NCI-H1436 (cell line): ENCODE data around the gene DTWD2.
"Not testable (repeated sequence)": the region's sequence is repeated elsewhere in the genome, so short reads cannot be mapped to it uniquely, and the experiment has no call there.

Experiments
- DNase-seq: peaks from one replicate; lab custom pipeline; 2025; lab: John Stamatoyannopoulos, UW

Gene DTWD2, protein sequence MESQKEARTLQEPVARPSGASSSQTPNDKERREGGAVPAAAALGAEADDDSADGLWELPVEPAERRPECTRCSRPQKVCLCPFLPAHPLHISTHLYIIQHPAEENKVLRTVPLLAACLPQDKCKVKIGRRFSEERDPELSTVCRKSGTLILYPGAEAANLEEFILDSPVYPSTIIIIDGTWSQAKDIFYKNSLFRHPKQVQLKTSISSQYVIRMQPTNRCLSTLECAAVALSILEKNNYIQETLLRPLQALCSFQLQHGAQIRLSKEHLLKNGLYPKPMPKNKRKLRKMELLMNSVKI

DNA sequence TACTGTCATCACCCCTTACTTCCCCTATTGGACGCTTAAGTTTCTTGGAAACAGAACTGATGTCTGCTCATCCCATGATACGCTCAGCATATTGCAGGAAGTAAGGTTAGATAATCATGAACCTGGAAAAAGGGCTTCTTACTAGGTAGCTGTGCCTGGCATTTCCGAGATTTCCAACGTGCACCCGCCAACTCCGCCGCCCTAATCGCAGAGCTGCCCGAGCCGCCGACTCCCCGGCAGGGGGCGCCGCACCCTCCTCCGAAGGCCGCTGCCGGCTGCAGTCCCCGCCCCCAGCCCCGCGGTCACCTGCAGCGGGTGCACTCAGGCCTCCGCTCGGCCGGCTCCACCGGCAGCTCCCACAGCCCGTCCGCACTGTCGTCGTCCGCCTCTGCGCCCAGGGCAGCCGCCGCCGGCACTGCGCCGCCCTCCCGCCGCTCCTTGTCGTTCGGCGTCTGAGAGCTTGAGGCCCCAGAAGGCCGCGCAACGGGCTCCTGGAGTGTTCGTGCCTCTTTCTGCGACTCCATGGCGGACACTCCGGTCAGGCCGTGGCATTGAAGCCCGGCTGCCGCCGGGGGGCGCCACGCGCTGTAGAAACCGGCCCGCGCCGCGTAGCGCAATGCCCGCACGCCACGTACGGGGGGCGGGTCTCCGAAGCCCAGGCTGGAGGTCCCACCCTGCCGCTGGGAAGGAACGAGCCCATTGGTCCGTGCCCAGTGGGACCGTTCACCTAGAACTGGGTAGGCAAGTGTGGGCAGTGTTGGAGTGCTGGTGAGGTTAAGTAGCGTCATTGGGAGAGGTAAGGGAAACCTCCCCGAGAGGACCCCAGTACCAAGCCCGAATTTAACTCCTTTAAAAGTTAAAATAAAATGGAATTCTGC lies at the start of gene DTWD2:
DTWD2 (minus strand) TSS at position 560 of the 878 bp plus-strand sequence; CDS start at position 524, 36 bp downstream.
- DNase-seq: peak; percentile 93

DNA sequence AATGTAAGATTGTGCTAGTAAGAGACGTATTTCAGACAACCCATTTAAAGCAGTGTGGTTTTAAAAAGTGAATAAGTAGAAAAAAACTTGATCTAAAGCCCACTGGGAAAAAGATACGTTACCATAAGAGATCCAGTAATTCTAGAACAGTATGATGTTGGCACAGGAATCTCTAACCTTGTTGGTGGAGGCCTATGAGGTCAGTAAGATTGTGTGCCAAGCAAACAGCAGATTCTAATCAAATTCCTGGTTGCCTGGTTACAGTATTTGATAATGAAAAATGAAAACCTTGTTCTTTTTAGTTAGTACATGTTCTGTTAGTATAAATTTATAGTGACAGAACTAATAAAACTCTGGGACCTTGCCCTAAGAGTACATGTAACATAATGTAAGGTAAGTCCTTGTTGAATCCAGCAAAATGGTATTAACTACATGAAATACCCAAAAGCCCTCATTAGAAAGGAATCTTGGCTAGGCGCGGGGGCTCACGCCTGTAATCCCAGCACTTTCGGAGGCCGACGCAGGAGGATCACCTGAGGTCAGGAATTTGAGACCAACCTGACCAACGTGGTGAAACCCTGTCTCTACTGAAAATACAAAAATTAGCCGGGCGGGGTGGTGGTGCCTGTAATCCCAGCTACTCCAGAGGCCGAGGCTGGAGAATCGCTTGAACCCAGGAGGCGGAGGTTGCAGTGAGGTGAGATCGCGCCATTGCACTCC lies 49.3 kb upstream of the DTWD2 start:
- no peak for DNase-seq

DNA sequence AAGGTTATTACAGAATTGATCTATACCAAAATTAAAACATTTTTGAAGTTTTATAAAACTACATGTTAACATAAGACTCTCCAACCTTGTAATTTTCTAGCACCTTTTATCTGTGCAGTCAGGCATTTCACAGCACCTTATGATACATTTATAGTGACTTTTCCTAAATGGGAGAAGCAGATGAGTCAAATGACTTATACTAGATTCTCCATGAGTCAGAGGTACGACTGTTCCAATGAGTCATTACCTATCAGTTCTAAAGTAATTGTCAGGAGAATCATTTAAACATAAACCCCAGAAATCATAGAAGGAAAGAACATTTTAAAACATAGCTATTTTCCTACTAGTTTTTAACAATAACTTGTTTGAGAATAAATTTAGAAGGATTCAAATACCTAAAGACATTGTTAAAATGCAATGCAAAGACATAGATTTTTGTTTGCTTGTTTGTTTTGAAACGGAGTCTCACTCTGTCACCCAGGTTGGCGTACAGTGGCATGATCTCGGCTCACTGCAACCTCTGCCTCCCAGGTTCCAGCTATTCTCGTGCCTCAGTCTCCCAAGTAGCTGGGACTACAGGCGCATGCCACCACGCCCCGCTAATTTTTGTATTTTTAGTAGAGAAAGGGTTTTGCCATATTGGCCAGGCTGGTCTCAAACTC lies 47.9 kb upstream of the DTWD2 start:
- DNase-seq: no peak

DNA sequence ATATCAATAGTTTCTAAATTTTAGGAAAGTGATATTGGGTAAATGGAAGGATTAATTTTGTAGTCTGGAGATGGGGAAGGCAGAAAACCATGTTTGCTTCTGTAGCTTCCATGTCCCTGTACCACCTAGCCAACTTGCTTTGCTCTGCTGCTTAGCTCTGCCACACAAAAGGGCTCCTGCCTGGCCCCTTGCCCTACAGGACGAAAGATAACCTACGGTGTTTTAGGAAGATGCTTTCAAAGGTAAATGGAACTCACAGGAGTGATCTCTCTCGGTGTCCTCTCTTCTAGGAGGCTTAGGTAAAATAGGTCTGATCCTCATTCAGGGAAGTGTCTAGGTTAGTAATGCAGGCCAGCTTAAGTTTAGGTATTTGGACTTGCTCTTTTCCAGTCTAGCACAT lies 44.8 kb upstream of the DTWD2 start:
- no peak for DNase-seq

DNA sequence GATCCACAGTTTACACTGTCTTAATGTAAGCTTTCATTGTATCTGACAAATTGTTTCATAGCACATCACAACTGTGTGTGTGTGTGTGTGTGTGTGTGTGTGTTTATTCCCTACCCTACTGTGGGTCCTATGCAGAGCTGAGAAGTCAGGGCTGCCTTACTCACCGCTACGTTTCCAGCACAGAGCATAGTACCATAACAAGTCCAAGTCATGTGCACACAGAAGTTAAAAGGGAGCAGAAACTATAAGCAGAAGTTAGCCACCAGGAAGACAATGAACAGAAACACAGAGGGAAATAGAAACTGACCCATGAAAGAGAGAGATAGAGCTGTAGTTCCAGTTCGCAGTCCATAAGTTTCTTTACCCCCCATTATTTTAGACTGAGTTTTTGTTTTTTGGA lies 44.3 kb upstream of the DTWD2 start:
- no peak for DNase-seq

DNA sequence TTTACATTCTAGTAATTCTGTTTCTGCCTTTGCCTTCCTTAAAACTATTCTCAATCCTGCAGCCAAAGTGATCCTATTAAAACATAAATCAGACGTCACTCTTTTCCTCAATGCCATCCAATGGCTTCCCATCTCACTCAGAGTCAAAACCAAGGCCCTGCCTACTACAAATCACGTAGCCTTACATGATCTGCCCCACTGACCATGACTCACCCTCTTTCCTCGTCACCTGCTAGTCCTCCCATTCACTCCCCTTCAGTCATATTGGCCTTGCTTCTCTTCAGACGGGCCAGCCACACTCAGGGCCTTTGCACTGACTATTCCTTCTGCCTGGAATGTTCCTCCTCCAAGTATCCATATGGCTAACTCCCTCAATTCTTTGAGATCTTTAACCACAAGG lies 43.6 kb upstream of the DTWD2 start:
- no peak for DNase-seq

DNA sequence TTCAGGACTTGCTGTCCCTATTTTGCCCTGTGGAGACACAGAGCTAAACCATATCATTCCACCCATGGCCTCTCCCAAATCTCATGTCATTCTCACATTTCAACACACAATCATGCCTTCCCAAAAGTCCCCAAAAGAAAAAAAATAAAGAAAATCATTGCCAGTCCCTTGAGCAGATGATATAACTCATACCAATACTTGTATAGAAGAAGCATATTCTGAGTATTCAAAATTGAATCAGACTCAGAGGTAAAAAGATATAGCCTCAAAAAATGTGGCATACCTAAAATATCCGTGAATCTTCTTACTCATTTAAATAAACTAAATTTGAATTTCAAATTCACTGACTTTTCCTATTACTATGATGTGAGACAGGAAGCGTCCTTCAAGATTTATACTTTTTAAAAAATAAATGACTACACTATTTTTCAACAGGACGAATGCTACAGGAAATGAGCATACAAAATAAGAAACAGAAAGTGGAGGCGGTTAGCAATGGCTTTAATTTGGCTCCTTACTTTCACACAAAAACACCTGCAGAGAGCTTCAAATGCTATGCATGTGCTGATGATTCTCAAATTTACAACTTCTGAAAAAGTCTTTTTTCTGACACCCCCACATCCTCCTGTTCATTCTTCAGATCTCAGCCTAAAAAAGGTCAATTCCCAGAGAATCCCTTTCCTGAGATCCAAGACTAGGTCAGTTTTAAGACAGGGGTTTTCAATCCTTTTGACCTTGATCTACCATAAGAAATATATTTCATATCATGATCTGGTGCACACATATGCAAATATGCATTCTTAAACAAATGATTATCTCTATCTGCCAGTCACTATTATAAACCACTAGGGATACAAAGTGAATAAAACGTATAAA lies 42.9 kb upstream of the DTWD2 start:
- DNase-seq: no peak

DNA sequence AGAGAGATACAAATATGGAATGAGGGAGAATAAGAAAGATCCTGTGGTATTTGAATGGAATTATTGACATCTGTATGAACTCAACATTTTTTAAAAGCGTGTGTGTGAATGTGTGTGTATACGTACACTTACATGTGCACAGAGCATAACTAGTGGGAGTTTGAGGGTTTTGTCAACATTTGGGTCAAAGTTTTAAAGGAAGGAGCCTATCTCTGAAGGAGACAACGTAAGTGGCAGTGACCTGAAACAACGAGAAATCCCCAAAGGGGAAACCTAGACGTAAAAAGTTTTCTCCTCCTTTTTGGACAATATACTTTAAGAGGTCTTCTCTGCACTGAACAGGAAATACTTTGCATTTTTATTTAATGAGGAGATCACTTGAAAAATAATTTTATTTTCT lies 40.2 kb upstream of the DTWD2 start:
- DNase-seq: no peak

DNA sequence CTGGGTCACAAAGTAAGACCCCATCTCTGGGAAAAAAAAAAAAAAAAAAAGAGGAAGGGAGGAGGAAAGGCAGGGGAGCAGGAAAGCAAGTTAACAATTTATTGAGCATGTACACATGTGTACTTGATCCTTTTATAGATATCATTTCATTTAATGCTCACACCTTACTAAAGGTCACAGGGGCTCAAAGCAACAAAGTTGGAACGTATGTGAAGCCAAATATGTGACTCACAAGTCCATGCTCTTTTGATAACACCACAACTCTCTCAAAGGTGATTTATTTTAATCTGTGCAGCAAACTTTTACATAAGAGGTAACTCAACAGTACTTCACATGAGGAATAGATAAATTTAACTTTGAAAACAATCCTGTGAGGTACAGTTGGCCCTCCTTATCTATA lies 34.4 kb upstream of the DTWD2 start:
- no peak for DNase-seq

DNA sequence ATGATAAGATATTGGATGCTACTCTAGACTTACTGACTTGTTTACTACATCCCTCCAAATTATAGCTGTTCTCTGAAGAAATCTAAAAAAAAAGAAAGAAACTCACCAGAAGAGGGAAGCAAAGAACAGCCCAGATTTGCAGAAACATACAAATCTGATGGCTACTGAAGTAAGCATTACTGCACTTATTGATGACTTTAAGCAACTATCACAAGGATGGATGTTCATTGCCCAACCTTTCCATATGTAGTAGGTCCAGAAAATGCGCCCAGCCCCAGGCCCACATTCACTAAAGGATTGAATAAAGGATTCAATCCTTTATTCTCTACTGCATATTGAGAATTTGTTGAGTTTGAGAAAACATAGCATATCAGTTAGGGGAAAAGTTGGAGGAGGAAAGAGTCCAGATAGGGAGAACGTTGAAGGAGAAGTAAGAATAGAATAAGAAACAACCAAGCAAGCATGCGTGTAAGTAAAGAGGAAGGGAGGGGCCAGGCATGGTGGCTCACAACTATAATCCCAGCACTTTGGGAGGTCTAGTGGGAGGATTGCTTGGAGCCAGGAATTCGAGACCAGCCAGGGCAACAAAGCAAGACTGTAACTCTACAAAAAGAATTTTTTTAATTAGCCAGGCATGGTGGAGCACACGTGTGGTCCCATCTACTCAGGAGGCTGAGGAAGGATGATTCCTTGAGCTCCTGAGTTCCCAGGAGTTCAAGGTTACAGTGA lies 33.8 kb upstream of the DTWD2 start:
- DNase-seq: no peak

DNA sequence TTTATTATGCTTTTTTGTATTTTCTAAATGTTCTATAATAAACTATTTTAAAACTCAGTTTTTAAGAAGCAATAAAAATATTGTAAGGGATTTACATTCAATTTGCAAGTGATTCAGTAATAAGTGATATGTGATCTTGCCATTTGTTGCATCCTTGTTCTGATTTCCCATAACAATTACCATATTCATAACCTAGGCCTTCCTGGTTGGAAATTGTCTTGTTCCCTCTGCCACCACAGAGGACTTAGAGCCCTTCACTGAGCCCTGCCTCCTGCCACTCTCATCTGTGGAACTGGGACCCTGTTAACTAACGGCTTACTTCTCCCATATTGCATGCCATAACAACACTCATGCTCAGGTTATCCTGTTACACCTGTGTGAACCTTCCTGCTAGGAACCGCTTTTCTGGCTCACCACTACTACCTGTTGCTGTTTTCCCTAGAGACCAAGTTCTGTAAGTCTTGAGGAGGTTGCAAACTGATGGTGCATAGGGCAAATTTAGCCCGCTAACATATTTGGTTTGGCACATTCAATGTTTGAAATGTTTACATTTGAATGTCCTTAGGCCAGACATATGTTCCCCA lies 32.9 kb upstream of the DTWD2 start:
- no peak for DNase-seq

DNA sequence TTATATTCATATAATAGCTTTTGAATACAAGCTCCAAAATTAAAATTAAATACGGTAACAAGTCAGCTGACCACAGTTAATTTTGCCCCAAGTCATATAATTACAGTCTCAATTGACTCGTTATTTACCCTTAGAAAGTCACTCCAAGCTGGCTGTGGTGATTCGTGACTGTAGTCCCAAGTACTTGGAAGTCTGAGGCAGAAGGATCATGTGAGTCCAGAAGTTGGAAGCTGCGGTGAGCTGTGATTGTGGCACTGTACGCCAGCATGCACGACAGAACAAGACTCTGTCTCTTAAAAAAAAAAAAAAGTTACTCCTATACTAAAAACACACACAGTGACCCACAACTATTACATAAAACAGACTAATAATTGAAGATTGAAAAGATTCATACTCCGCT lies 31.6 kb upstream of the DTWD2 start:
- no peak for DNase-seq

DNA sequence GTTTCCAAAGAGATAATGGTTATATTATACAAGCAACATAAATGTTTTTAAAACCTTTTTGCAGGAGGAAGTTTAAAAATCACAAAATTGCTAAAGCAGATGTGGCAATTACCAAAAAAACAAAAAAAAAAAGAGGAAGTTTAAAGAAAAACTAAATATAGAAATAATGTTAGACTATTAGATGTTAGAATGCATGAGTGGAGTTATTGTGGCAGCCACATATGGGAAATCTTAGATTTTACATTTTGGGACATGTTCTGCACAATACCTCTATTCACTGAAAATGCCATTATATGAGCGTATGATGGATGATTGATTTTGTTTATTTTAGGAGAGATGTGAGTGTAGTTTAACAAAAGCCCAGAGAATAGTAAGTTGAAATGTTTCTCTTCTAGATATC lies 31.2 kb upstream of the DTWD2 start:
- DNase-seq: no peak

DNA sequence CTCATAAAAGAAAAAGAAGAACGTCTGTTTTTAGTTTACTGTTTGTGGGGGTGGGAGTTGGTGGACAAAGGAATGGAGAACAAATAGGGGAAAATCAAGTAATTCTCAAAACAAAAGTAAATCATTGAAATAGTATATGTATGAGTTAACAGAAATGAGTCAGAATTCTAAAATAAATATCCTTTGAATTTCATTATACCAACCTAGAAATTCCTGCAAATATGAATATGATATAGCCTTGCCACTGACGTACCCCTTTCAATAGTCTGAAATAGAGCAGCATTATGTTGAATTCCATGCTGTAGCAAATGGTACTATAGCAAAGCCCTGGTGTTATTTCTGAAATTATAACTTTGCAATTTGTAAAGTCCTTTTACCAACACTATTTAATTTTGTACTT lies 29.6 kb upstream of the DTWD2 start:
- DNase-seq: no peak

DNA sequence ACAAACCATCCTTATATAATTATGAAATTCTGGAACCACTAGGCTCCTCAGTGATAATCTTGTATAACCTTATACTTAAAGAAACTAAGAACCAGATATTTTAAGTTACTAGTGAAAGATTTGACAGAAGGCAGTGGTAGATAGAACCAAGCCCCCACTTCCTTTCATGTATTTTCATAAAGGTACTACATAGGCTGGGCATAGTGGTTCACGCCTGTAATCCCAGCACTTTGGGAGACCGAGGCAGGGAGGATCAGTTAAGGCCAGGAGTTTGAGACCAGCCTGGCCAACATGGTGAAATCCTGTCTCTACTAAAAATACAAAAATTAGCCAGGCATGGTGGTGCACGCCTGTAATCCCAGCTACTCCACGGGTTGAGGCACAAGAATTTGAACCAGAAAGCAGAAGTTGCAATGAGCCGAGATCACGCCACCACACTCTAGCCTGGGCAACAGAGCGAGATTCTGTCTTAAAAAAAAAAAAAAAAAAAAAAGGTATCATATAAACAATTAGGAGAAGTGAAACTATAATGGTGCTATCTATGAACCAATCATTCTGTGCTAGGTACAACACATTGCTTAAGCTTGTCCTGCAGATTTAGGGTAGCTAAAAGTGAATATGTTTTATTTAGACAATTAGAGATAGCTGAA lies 27.9 kb upstream of the DTWD2 start:
- DNase-seq: no peak

DNA sequence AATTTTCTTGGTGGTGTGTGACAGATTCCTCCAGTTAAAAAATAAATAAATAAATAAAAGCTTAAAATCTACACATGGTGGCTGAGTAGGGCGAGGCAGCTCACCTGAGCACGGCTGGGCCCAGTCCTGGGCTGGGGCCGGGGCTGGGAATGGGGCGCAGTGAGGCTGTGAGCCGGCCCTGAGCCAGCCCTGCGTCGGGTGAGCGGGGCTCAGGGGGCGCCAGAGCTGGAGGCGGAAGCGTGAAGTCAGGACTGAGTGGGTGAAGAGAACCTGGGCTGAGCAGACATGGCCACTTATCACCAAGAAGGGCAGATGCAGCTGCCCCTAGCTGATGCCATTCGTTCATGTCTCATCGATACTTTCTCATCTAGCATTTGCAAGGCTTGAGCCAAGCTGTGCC lies 22.8 kb upstream of the DTWD2 start:
- no peak for DNase-seq

DNA sequence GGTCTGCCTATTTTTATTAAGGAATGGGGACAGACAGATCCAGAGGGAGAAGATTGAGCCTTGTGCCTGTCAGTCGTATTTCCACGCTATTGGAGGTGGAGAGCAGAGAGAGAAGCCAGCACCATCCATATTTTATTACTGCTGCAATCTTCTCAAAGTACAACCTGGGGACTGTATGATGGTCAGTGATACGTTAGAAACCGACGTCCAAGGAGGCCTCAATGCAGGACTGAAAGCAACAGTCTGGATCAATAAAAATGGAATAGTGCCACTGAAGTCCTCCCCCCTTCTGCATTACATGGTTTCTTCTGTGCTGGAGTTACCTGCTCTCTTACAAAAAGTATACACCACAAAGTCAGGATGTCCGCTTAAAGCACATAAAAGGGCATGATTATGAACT lies 21.9 kb upstream of the DTWD2 start:
- DNase-seq: no peak

DNA sequence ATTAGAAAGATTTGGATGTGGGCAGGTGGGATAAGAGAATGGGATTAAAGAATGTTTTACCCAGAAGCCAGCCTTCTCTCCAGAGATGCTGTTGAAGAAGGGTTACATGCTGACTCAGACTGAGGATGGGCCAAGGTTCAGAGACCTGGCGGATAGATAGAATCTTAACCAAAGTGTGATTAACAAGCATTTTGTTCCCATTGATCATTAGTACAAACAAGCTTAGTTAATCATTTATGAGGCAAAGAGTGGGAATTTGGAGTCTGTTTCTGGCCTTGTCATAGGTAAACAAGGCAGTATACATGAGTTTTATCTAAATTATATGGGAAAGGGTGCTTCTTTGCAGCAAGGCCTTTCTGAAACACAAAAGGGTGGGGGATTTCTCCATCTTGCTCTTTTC lies 20.8 kb upstream of the DTWD2 start:
- DNase-seq: no peak

DNA sequence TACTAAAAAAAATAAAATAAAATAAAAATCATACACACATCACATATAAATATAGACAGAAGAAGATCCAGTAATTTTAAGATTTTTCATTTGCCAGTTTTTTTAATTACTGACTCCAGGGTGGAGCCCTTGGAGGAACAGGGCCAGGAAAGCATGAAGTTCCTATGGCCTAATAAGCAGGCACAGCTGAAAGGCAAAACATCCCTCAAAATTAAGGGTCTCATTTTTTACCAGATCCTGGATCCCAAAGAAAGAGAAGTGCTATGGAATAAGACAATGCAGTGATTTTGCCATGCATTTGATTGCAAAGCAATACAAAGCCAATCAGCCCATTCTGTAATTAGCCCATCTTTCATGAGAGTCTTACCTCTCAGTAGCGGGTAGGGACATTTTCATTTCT lies 11.3 kb upstream of the DTWD2 start:
- DNase-seq: no peak

DNA sequence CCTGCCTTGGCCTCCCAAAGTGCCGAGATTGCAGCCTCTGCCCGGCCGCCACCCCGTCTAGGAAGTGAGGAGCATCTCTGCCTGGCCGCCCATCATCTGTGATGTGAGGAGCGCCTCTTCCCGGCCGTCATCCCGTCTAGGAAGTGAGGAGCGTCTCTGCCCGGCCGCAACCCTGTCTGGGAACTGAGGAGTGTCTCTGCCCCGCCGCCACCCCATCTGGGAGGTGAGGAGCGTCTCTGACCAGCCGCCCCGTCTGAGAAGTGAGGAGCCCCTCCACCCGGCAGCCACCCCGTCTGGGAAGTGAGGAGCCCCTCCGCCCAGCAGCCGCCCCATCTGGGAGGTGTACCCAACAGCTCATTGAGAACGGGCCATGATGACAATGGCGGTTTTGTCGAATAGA lies 10.5 kb upstream of the DTWD2 start:
- DNase-seq: not testable (repeated sequence)
